GM20431 (cell line): Measurements from ENCODE around the gene FGB.

Experiments used
- in situ Hi-C: fragments of 300-500 bp; cut with MseI, MboI; formaldehyde crosslinking; loops from one replicate; pipeline ENCODE4 v1.15.0; 2020; ENCODE audit warnings: low sequenced_read_pairs; ENCODE audit not compliant: unreplicated experiment

The FGB gene

GRCh38 chr4:154564311-154564710 is 1.5 kb downstream of the FGB start:
- in situ Hi-C loops: no loop called here

GRCh38 chr4:154565704-154566103 is 2.9 kb downstream of the FGB start:
- in situ Hi-C loops: no loop called here

GRCh38 chr4:154566639-154567204 is 3.9 kb downstream of the FGB start:
- in situ Hi-C loops: no loop called here

GRCh38 chr4:154569028-154569427 is 6.2 kb downstream of the FGB start:
- in situ Hi-C loops: no loop called here

GRCh38 chr4:154569584-154569983 is 6.8 kb downstream of the FGB start:
- in situ Hi-C loops: no loop called here

- in situ Hi-C loops: no loop called here
These were observed 10.5 kb downstream of the FGB start for GRCh38 chr4:154573190-154573870.

- in situ Hi-C loops: no loop called here
These were observed 11.5 kb downstream of the FGB start for GRCh38 chr4:154574311-154574710.

GRCh38 chr4:154577324-154577723 is 14.5 kb downstream of the FGB start:
- in situ Hi-C loops: no loop called here

- in situ Hi-C loops: no loop called here
These were observed 16.1 kb downstream of the FGB start for GRCh38 chr4:154578919-154579318.

GRCh38 chr4:154579927-154580326 is 17.1 kb downstream of the FGB start:
- in situ Hi-C loops: no loop called here

GRCh38 chr4:154582723-154583122 is 19.9 kb downstream of the FGB start:
- in situ Hi-C loops: no loop called here

GRCh38 chr4:154583230-154583629 is 20.4 kb downstream of the FGB start:
- in situ Hi-C loops: no loop called here

GRCh38 chr4:154583677-154584076 is 20.9 kb downstream of the FGB start:
- in situ Hi-C loops: no loop called here

GRCh38 chr4:154584259-154584658 is 21.4 kb downstream of the FGB start:
- in situ Hi-C loops: no loop called here

GRCh38 chr4:154585369-154586018 is 22.7 kb downstream of the FGB start:
- in situ Hi-C loops: no loop called here

GRCh38 chr4:154586296-154587033 is 23.7 kb downstream of the FGB start:
- in situ Hi-C loops: no loop called here

- in situ Hi-C loops: no loop called here
These were observed 25.4 kb downstream of the FGB start for GRCh38 chr4:154588198-154588597.

GRCh38 chr4:154589296-154590197 is 26.7 kb downstream of the FGB start:
- in situ Hi-C loops: no loop called here

GRCh38 chr4:154590329-154591006 is 27.7 kb downstream of the FGB start, which contains the start of gene FGA:
Gene FGA, minus strand, starts transcription at chr4:154590742. Its CDS starts 55 bp downstream, at chr4:154590687.
- in situ Hi-C loops: no loop called here
